ENCODE measurements around the gene NFATC2. TPM values are rescaled to one million over a fixed set of nuclear protein-coding genes. Genes with fewer than 3 reads are reported as not detected.
"Not testable (repeated sequence)": the region's sequence is repeated elsewhere in the genome, so short reads cannot be mapped to it uniquely, and the experiment has no call there.

NFATC2 gene
- total RNA-seq, 2 experiments from 2014 or later = 58.9 to 62.3 TPM

GRCh38 chr20:51354191-51354768, 188.2 kb downstream of the NFATC2 start:
- Mint-ChIP-seq H3K4me3 (no peak overlapping the region), H3K4me1 (peaks cover 8% of the 10 kb centered on the region)
- POLR2A ChIA-PET = no interaction called here

GRCh38 chr20:51353491-51353890, 189.0 kb downstream of the NFATC2 start:
- Mint-ChIP-seq H3K4me1 (peaks cover 7% of the 10 kb centered on the region), H3K9me3 (no peaks in the 10 kb centered on the region), H3K36me3 (no peaks in the 10 kb centered on the region), H3K27me3 (peaks cover 2% of the 10 kb centered on the region), H3K27ac (no peak overlapping the region), H3K4me3 (no peak overlapping the region)
- no peak for DNase-seq
- ATAC-seq (ENCODE audit: low read depth) = no peak
- POLR2A ChIA-PET = no interaction called here

More at GRCh38 chr20:51354191-51354768, 188.2 kb downstream of the NFATC2 start:
- Mint-ChIP-seq H3K27ac (no peak overlapping the region), H3K9me3 (no peaks in the 10 kb centered on the region), H3K27me3 (peaks cover 2% of the 10 kb centered on the region), H3K36me3 (no peaks in the 10 kb centered on the region)
- ATAC-seq (ENCODE audit: low read depth) = no peak
- DNase-seq = no peak

GRCh38 chr20:51352791-51353190, 189.7 kb downstream of the NFATC2 start:
- DNase-seq = no peak
- no peaks in the 10 kb centered on the region for H3K36me3 Mint-ChIP-seq
- peaks cover 6% of the 10 kb centered on the region for H3K4me1 Mint-ChIP-seq
- H3K27ac Mint-ChIP-seq = no peak overlapping the region
- H3K4me3 Mint-ChIP-seq = no peak overlapping the region
- POLR2A ChIA-PET = no interaction called here
- no peaks in the 10 kb centered on the region for H3K9me3 Mint-ChIP-seq
- H3K27me3 Mint-ChIP-seq = peaks cover 2% of the 10 kb centered on the region
- no peak for ATAC-seq (ENCODE audit: low read depth)

GRCh38 chr20:51350941-51351631, 191.4 kb downstream of the NFATC2 start:
- no peak overlapping the region for H3K4me3 Mint-ChIP-seq
- ATAC-seq (ENCODE audit: low read depth) (no peak), DNase-seq (no peak)
- H3K27ac Mint-ChIP-seq = no peak overlapping the region
- POLR2A ChIA-PET = no interaction called here
- no peaks in the 10 kb centered on the region for H3K36me3 Mint-ChIP-seq
- H3K4me1 Mint-ChIP-seq = peaks cover 6% of the 10 kb centered on the region
- peaks cover 6% of the 10 kb centered on the region for H3K27me3 Mint-ChIP-seq
- H3K9me3 Mint-ChIP-seq = no peaks in the 10 kb centered on the region

GRCh38 chr20:51348876-51349275, 193.6 kb downstream of the NFATC2 start:
- Mint-ChIP-seq H3K4me3 (no peak overlapping the region), H3K27me3 (peaks cover 6% of the 10 kb centered on the region), H3K36me3 (no peaks in the 10 kb centered on the region), H3K27ac (no peak overlapping the region), H3K4me1 (no peaks in the 10 kb centered on the region), H3K9me3 (peaks cover under 1% of the 10 kb centered on the region)
- POLR2A ChIA-PET = no interaction called here
- ATAC-seq (ENCODE audit: low read depth) (no peak), DNase-seq (no peak)

GRCh38 chr20:51347831-51348230, 194.7 kb downstream of the NFATC2 start:
- Mint-ChIP-seq H3K36me3 (no peaks in the 10 kb centered on the region), H3K9me3 (peaks cover 3% of the 10 kb centered on the region), H3K27ac (no peak overlapping the region), H3K27me3 (peaks cover 9% of the 10 kb centered on the region), H3K4me1 (no peaks in the 10 kb centered on the region), H3K4me3 (no peak overlapping the region)
- DNase-seq (no peak), ATAC-seq (ENCODE audit: low read depth) (no peak)
- POLR2A ChIA-PET = no interaction called here

- peaks cover 3% of the 10 kb centered on the region for H3K9me3 Mint-ChIP-seq
These were observed 195.6 kb downstream of the NFATC2 start for GRCh38 chr20:51346686-51347485.

GRCh38 chr20:51345601-51346101, 196.9 kb downstream of the NFATC2 start:
- POLR2A ChIA-PET = no interaction called here
- H3K27me3 Mint-ChIP-seq = peaks cover 9% of the 10 kb centered on the region

More at GRCh38 chr20:51346686-51347485, 195.6 kb downstream of the NFATC2 start:
- DNase-seq (no peak), ATAC-seq (ENCODE audit: low read depth) (no peak)
- no peaks in the 10 kb centered on the region for H3K36me3 Mint-ChIP-seq
- POLR2A ChIA-PET = no interaction called here
- H3K27me3 Mint-ChIP-seq = peaks cover 9% of the 10 kb centered on the region
- no peaks in the 10 kb centered on the region for H3K4me1 Mint-ChIP-seq
- no peak overlapping the region for H3K27ac Mint-ChIP-seq
- no peak overlapping the region for H3K4me3 Mint-ChIP-seq

GRCh38 chr20:51343802-51344201, 198.7 kb downstream of the NFATC2 start:
- POLR2A ChIA-PET; H3K27me3 Mint-ChIP-seq; H3K4me3 Mint-ChIP-seq; H3K4me1 Mint-ChIP-seq; H3K27ac Mint-ChIP-seq; ATAC-seq (ENCODE audit: low read depth); DNase-seq; H3K36me3 Mint-ChIP-seq; H3K9me3 Mint-ChIP-seq: not testable (repeated sequence)

More at GRCh38 chr20:51345601-51346101, 196.9 kb downstream of the NFATC2 start:
- peaks cover 3% of the 10 kb centered on the region for H3K9me3 Mint-ChIP-seq
- no peak overlapping the region for H3K27ac Mint-ChIP-seq
- no peak overlapping the region for H3K4me3 Mint-ChIP-seq
- H3K4me1 Mint-ChIP-seq = no peaks in the 10 kb centered on the region
- DNase-seq (no peak), ATAC-seq (ENCODE audit: low read depth) (no peak)
- no peaks in the 10 kb centered on the region for H3K36me3 Mint-ChIP-seq

- ATAC-seq (ENCODE audit: low read depth) (no peak), DNase-seq (no peak)
- peaks cover 6% of the 10 kb centered on the region for H3K9me3 Mint-ChIP-seq
- no peaks in the 10 kb centered on the region for H3K36me3 Mint-ChIP-seq
- POLR2A ChIA-PET = no interaction called here
- H3K27ac Mint-ChIP-seq = no peak overlapping the region
- no peak overlapping the region for H3K4me3 Mint-ChIP-seq
- H3K27me3 Mint-ChIP-seq = peaks cover 10% of the 10 kb centered on the region
- peaks cover 3% of the 10 kb centered on the region for H3K4me1 Mint-ChIP-seq
These were observed 199.8 kb downstream of the NFATC2 start for GRCh38 chr20:51342510-51343236.

GRCh38 chr20:51341581-51341980, 200.9 kb downstream of the NFATC2 start:
- no peak for ATAC-seq (ENCODE audit: low read depth)
- Mint-ChIP-seq H3K9me3 (peaks cover 6% of the 10 kb centered on the region), H3K27me3 (peaks cover 6% of the 10 kb centered on the region), H3K4me1 (peaks cover 7% of the 10 kb centered on the region), H3K4me3 (no peak overlapping the region), H3K36me3 (no peaks in the 10 kb centered on the region), H3K27ac (no peak overlapping the region)
- no peak for DNase-seq
- POLR2A ChIA-PET = no interaction called here

GRCh38 chr20:51340451-51340840, 202.1 kb downstream of the NFATC2 start:
- Mint-ChIP-seq H3K9me3 (peaks cover 6% of the 10 kb centered on the region), H3K4me3 (no peak overlapping the region), H3K4me1 (peaks cover 7% of the 10 kb centered on the region), H3K36me3 (no peaks in the 10 kb centered on the region), H3K27me3 (peaks cover 6% of the 10 kb centered on the region), H3K27ac (no peak overlapping the region)
- DNase-seq = no peak
- POLR2A ChIA-PET = no interaction called here
- no peak for ATAC-seq (ENCODE audit: low read depth)

GRCh38 chr20:51339721-51340450, 202.6 kb downstream of the NFATC2 start:
- H3K4me1 Mint-ChIP-seq = peaks cover 7% of the 10 kb centered on the region
- POLR2A ChIA-PET = no interaction called here
- no peak overlapping the region for H3K27ac Mint-ChIP-seq
- H3K9me3 Mint-ChIP-seq = peaks cover 6% of the 10 kb centered on the region
- ATAC-seq (ENCODE audit: low read depth) = no peak
- no peak for DNase-seq
- peaks cover 6% of the 10 kb centered on the region for H3K27me3 Mint-ChIP-seq
- H3K4me3 Mint-ChIP-seq = no peak overlapping the region
- H3K36me3 Mint-ChIP-seq = no peaks in the 10 kb centered on the region

Data from activated naive CD8-positive, alpha-beta T cell treated with anti-CD3 and anti-CD28 coated beads, Interleukin-2, amount 10 ng/mL, durations not matched to agents 7 days and 5 days (primary cell).